GM19395 (cell line): Measurements from ENCODE around the gene MYH3.
"Not testable (repeated sequence)": the region's sequence is repeated elsewhere in the genome, so short reads cannot be mapped to it uniquely, and the experiment has no call there.

Experiments
- ATAC-seq: cut with Tn5 transposase; IDR thresholded peaks from one replicate; pipeline ENCODE4 v1.9.1; 2021; ENCODE audit warnings: mild to moderate bottlenecking, moderate library complexity; ENCODE audit not compliant: unreplicated experiment

MYH3 gene

GRCh38 chr17:10657148-10657547, at the start of gene MYH3:
Gene MYH3 (minus strand): TSS chr17:10657309. CDS start chr17:10655064, 2,245 bp downstream.
- ATAC-seq, result no peak

- no peak for ATAC-seq
These were observed 48.6 kb upstream of the MYH3 start for GRCh38 chr17:10705727-10706126.

GRCh38 chr17:10702574-10702973, 45.5 kb upstream of the MYH3 start:
- ATAC-seq, result no peak

- no peak for ATAC-seq
These were observed 42.7 kb upstream of the MYH3 start for GRCh38 chr17:10699856-10700255.

GRCh38 chr17:10698096-10698818, 41.1 kb upstream of the MYH3 start:
- ATAC-seq, result no peak

GRCh38 chr17:10697092-10698081, 40.3 kb upstream of the MYH3 start, which contains the start of the genes ADPRM and SCO1:
Gene ADPRM (plus strand): TSS chr17:10697594. CDS start chr17:10704927, 7,333 bp downstream.
Gene SCO1 (minus strand): TSS chr17:10697533. CDS start chr17:10697507, 26 bp downstream.
- ATAC-seq, result peak; percentile 94

GRCh38 chr17:10695875-10696407, 38.8 kb upstream of the MYH3 start:
- ATAC-seq, result not testable (repeated sequence)

- no peak for ATAC-seq
These were observed 30.4 kb upstream of the MYH3 start for GRCh38 chr17:10687499-10687898.

GRCh38 chr17:10683853-10684252, 26.7 kb upstream of the MYH3 start:
- no peak for ATAC-seq

GRCh38 chr17:10681866-10682446, 24.8 kb upstream of the MYH3 start:
- no peak for ATAC-seq

- ATAC-seq, result no peak
These were observed 17.6 kb upstream of the MYH3 start for GRCh38 chr17:10674704-10675103.

GRCh38 chr17:10673312-10673711, 16.2 kb upstream of the MYH3 start:
- ATAC-seq, result no peak

- no peak for ATAC-seq
These were observed 11.7 kb upstream of the MYH3 start for GRCh38 chr17:10668775-10669174.

GRCh38 chr17:10666906-10667305, 9.8 kb upstream of the MYH3 start:
- no peak for ATAC-seq

- ATAC-seq, result no peak
These were observed 7.5 kb upstream of the MYH3 start for GRCh38 chr17:10664571-10664970.

GRCh38 chr17:10663231-10663630, 6.1 kb upstream of the MYH3 start:
- ATAC-seq, result no peak

GRCh38 chr17:10661437-10661836, 4.3 kb upstream of the MYH3 start:
- ATAC-seq, result no peak

- no peak for ATAC-seq
These were observed 770 bp upstream of the MYH3 start for GRCh38 chr17:10657879-10658278.

GRCh38 chr17:10653987-10654386, 3.1 kb downstream of the MYH3 start:
- no peak for ATAC-seq

- ATAC-seq, result no peak
These were observed 4.0 kb downstream of the MYH3 start for GRCh38 chr17:10652984-10653659.
